Mesenchymal stem cell (in vitro differentiated cells and primary cell): ENCODE measurements around the gene EHD1.
A peak's percentile ranks its signal among the peaks of the same experiment; 100 is the strongest.

ENCODE experiments used
- DNase-seq: peaks from one replicate; pipeline ENCODE4 v3.0.0-alpha.2; 2013
- H2AFZ ChIP-seq: one replicate; pipeline ENCODE4 v1.6.1; 2013; ENCODE audit warnings: low read depth, mild to moderate bottlenecking, control low read depth, inconsistent platforms, low read length, moderate library complexity
- H2AK5ac ChIP-seq: 2 replicates; pipeline ENCODE4 v1.6.1; 2013; ENCODE audit warnings: low read length, moderate library complexity, mild to moderate bottlenecking, inconsistent platforms; ENCODE audit not compliant: severe bottlenecking
- H2BK120ac ChIP-seq: one replicate; pipeline ENCODE4 v1.6.1; 2013; ENCODE audit warnings: low read depth, mild to moderate bottlenecking, inconsistent platforms, low read length, moderate library complexity
- H2BK12ac ChIP-seq, 2 experiments: one replicate each; pipeline ENCODE4 v1.6.1; 2013; ENCODE audit warnings: inconsistent platforms in 2 of 2, low read length in 2 of 2, mild to moderate bottlenecking in 2 of 2, moderate library complexity in 2 of 2, control low read depth in 1 of 2
- H2BK15ac ChIP-seq: one replicate; pipeline ENCODE4 v1.6.1; 2013; ENCODE audit warnings: mild to moderate bottlenecking, low read depth, inconsistent platforms; ENCODE audit not compliant: poor library complexity, severe bottlenecking
- H2BK5ac ChIP-seq: 2 replicates; pipeline ENCODE4 v1.6.1; 2013; ENCODE audit warnings: low read depth, mild to moderate bottlenecking, low read length, control low read depth, inconsistent platforms; ENCODE audit not compliant: poor library complexity, severe bottlenecking
- H3K14ac ChIP-seq, 2 experiments: one replicate each; pipeline ENCODE4 v1.6.1; 2013; ENCODE audit warnings: inconsistent platforms in 2 of 2, low read length in 2 of 2, control low read depth in 1 of 2, mild to moderate bottlenecking in 1 of 2, moderate library complexity in 1 of 2
- H3K18ac ChIP-seq, 2 experiments: one replicate each; pipeline ENCODE4 v1.6.1; 2013; ENCODE audit warnings: inconsistent platforms in 2 of 2, low read length in 2 of 2, control low read depth in 1 of 2, low read depth in 1 of 2, mild to moderate bottlenecking in 1 of 2
- H3K23ac ChIP-seq, 2 experiments: one replicate each; pipeline ENCODE4 v1.6.1; 2013; ENCODE audit warnings: inconsistent platforms in 2 of 2, low read length in 2 of 2, mild to moderate bottlenecking in 2 of 2, moderate library complexity in 2 of 2, control low read depth in 1 of 2
- H3K27ac ChIP-seq: 2 replicates; pipeline ENCODE4 v1.5.1; 2013; ENCODE audit warnings: mild to moderate bottlenecking, moderate library complexity, low read length, control low read depth, inconsistent platforms; ENCODE audit not compliant: poor library complexity, severe bottlenecking
- H3K27me3 ChIP-seq, 2 experiments: 2 replicates each; pipeline versions ENCODE4 v1.6.1 to v1.7.0; 2013; ENCODE audit warnings: low read length in 2 of 2, mild to moderate bottlenecking in 2 of 2, moderate library complexity in 2 of 2, control low read depth in 1 of 2, inconsistent platforms in 1 of 2; ENCODE audit not compliant: control insufficient read depth in 1 of 2, insufficient read depth in 1 of 2
- H3K36me3 ChIP-seq, 2 experiments: 2 replicates each; pipeline versions ENCODE4 v1.6.1 to v1.7.0; 2013; ENCODE audit warnings: low read length in 2 of 2, control low read depth in 1 of 2, inconsistent platforms in 1 of 2, low read depth in 1 of 2, mild to moderate bottlenecking in 1 of 2; ENCODE audit not compliant: insufficient read depth in 2 of 2, control insufficient read depth in 1 of 2
- H3K4ac ChIP-seq, 2 experiments: one replicate each; pipeline ENCODE4 v1.6.1; 2013; ENCODE audit warnings: inconsistent platforms in 2 of 2, low read length in 2 of 2, mild to moderate bottlenecking in 2 of 2, moderate library complexity in 2 of 2, control low read depth in 1 of 2, low read depth in 1 of 2
- H3K4me1 ChIP-seq: 2 replicates; pipeline ENCODE4 v1.6.1; 2013; ENCODE audit warnings: low read depth, low read length, control low read depth; ENCODE audit not compliant: control insufficient read depth, insufficient read depth
- H3K4me2 ChIP-seq: 2 replicates; pipeline ENCODE4 v1.6.1; 2013; ENCODE audit warnings: low read length, mild to moderate bottlenecking, inconsistent platforms; ENCODE audit not compliant: poor library complexity, severe bottlenecking
- H3K4me3 ChIP-seq, 2 experiments: 2 replicates each; pipeline versions ENCODE4 v1.5.1 to v1.7.0; 2013; ENCODE audit warnings: low read length in 2 of 2, mild to moderate bottlenecking in 2 of 2, control low read depth in 1 of 2, low read depth in 1 of 2; ENCODE audit not compliant: insufficient read depth in 1 of 2
- H3K79me1 ChIP-seq: replicated peaks from 2 replicates; pipeline ENCODE4 v1.6.1; 2013; ENCODE audit warnings: mild to moderate bottlenecking, control low read depth, low read length, inconsistent platforms; ENCODE audit not compliant: poor library complexity, severe bottlenecking
- H3K9ac ChIP-seq: 2 replicates; pipeline ENCODE4 v1.7.0; 2013; ENCODE audit warnings: mild to moderate bottlenecking, low read length, moderate library complexity
- H3K9me3 ChIP-seq: 2 replicates; pipeline ENCODE4 v1.7.0; 2013; ENCODE audit warnings: mild to moderate bottlenecking, low read length; ENCODE audit not compliant: control insufficient read depth
- H4K8ac ChIP-seq: one replicate; pipeline ENCODE4 v1.6.1; 2013; ENCODE audit warnings: inconsistent platforms, mild to moderate bottlenecking, low read length, moderate library complexity
- H4K91ac ChIP-seq: one replicate; pipeline ENCODE4 v1.6.1; 2013; ENCODE audit warnings: mild to moderate bottlenecking, low read length, inconsistent platforms
- WGBS: methylation state at CpG from one replicate; pipeline ENCODE4 v1.1.7; 2013; ENCODE audit warnings: mixed read lengths; 5-methylcytosine and 5-hydroxymethylcytosine counted together

EHD1 gene

GRCh38 chr11:64842366-64842759, 36.1 kb downstream of the EHD1 start:
- Histone ChIP-seq H2BK120ac (no peak overlapping the region), H2BK15ac (peak overlapping the region; percentile 56), H2BK5ac (no peak overlapping the region), H3K79me1 (peaks cover 3% of the 10 kb centered on the region), H2AFZ (no peak overlapping the region), H3K18ac (no peak overlapping the region), H4K91ac (no peak overlapping the region), H3K9me3 (no peaks in the 10 kb centered on the region), H2AK5ac (peak overlapping the region; percentile 57), H3K4me3 (no peak overlapping the region), H4K8ac (no peak overlapping the region), H3K4me1 (peaks cover 34% of the 10 kb centered on the region), H3K27ac (peak overlapping the region; percentile 2), H3K23ac (peak overlapping the region in 1 of 2 experiments; percentile 24), H3K9ac (no peak overlapping the region), H3K4me2 (no peak overlapping the region), H3K14ac (no peak overlapping the region), H3K4ac (no peak overlapping the region), H3K27me3 (no peaks in the 10 kb centered on the region), H3K36me3 (peaks cover 0 to 28% of the 10 kb centered on the region in 2 experiments), H2BK12ac (peak overlapping the region; percentile 53 to 58)
- WGBS: 64% methylated on average over 5 of the region's 6 CpGs
- DNase-seq: no peak

GRCh38 chr11:64841592-64842365, 36.6 kb downstream of the EHD1 start:
- Histone ChIP-seq H3K36me3 (peaks cover 0 to 28% of the 10 kb centered on the region in 2 experiments), H2BK15ac (peak overlapping the region; percentile 56), H3K4ac (no peak overlapping the region), H3K27me3 (no peaks in the 10 kb centered on the region), H3K23ac (peak overlapping the region in 1 of 2 experiments; percentile 24), H3K18ac (no peak overlapping the region), H2AK5ac (peak overlapping the region; percentile 14), H3K4me3 (no peak overlapping the region), H2BK12ac (peak overlapping the region in 1 of 2 experiments; percentile 53), H3K9ac (no peak overlapping the region), H3K9me3 (no peaks in the 10 kb centered on the region), H3K79me1 (peaks cover 3% of the 10 kb centered on the region), H2AFZ (no peak overlapping the region), H4K8ac (peak overlapping the region; percentile 48), H4K91ac (no peak overlapping the region), H3K4me1 (peaks cover 32% of the 10 kb centered on the region), H3K4me2 (no peak overlapping the region), H3K27ac (no peak overlapping the region), H2BK120ac (no peak overlapping the region), H3K14ac (no peak overlapping the region), H2BK5ac (no peak overlapping the region)
- WGBS: 85% methylated on average over 15 of the region's 15 CpGs
- DNase-seq: no peak

GRCh38 chr11:64839887-64840782, 38.3 kb downstream of the EHD1 start:
- no peak overlapping the region for H3K4me3 ChIP-seq
- H3K18ac ChIP-seq: no peak overlapping the region
- peak overlapping the region; percentile 8 for H2BK15ac ChIP-seq
- H4K91ac ChIP-seq: no peak overlapping the region
- no peak overlapping the region for H3K4me2 ChIP-seq
- no peak overlapping the region for H3K14ac ChIP-seq
- H3K36me3 ChIP-seq: peaks cover 0 to 34% of the 10 kb centered on the region in 2 experiments
- no peak overlapping the region for H2AFZ ChIP-seq
- H3K4me1 ChIP-seq: peaks cover 40% of the 10 kb centered on the region
- no peak overlapping the region for H2BK5ac ChIP-seq
- no peak overlapping the region for H3K27ac ChIP-seq
- WGBS: 93% methylated on average over 24 of the region's 24 CpGs
- H3K9me3 ChIP-seq: no peaks in the 10 kb centered on the region
- no peak overlapping the region for H3K9ac ChIP-seq
- no peak overlapping the region for H2BK120ac ChIP-seq
- no peak overlapping the region for H3K4ac ChIP-seq
- H3K79me1 ChIP-seq: peaks cover 3% of the 10 kb centered on the region
- no peak overlapping the region for H2BK12ac ChIP-seq
- no peak for DNase-seq
- no peak overlapping the region for H2AK5ac ChIP-seq
- H3K27me3 ChIP-seq: no peaks in the 10 kb centered on the region
- no peak overlapping the region for H4K8ac ChIP-seq
- H3K23ac ChIP-seq: no peak overlapping the region

GRCh38 chr11:64839335-64839734, 39.1 kb downstream of the EHD1 start:
- peaks cover 39% of the 10 kb centered on the region for H3K4me1 ChIP-seq
- H3K14ac ChIP-seq: no peak overlapping the region
- no peak overlapping the region for H3K4me3 ChIP-seq
- no peaks in the 10 kb centered on the region for H3K9me3 ChIP-seq
- no peak overlapping the region for H2BK15ac ChIP-seq
- no peak for DNase-seq
- no peak overlapping the region for H2AFZ ChIP-seq
- H3K18ac ChIP-seq: no peak overlapping the region
- no peak overlapping the region for H3K23ac ChIP-seq
- H3K27me3 ChIP-seq: no peaks in the 10 kb centered on the region
- peaks cover 0 to 37% of the 10 kb centered on the region in 2 experiments for H3K36me3 ChIP-seq
- H3K79me1 ChIP-seq: peaks cover 3% of the 10 kb centered on the region
- H3K4me2 ChIP-seq: no peak overlapping the region
- no peak overlapping the region for H2AK5ac ChIP-seq
- H2BK12ac ChIP-seq: no peak overlapping the region
- H2BK5ac ChIP-seq: no peak overlapping the region
- no peak overlapping the region for H4K8ac ChIP-seq
- no peak overlapping the region for H3K4ac ChIP-seq
- H3K27ac ChIP-seq: no peak overlapping the region
- no peak overlapping the region for H3K9ac ChIP-seq
- no peak overlapping the region for H4K91ac ChIP-seq
- H2BK120ac ChIP-seq: no peak overlapping the region
- WGBS: 97% methylated on average over 13 of the region's 13 CpGs
